Measurements from ENCODE around the gene ATL3. TPM values are rescaled to one million over a fixed set of nuclear protein-coding genes. Genes with fewer than 3 reads are reported as not detected.
"Not testable (repeated sequence)": the region's sequence is repeated elsewhere in the genome, so short reads cannot be mapped to it uniquely, and the experiment has no call there.

Gene ATL3
- total and polyA plus RNA-seq, 2 donors (not counting 1 experiment from before 2014, with no cell fraction given), result 111 to 147 TPM

GRCh38 chr11:63686926-63687325 lies 15.8 kb upstream of the ATL3 start:
- peaks cover 1% of the 10 kb centered on the region for H3K36me3 ChIP-seq (ENCODE audit: control insufficient read depth, insufficient read depth, low read length)
- DNase-seq (ENCODE audit: low read depth in 2 of 2), result peak in 1 of 2 donors; percentile 23
- no peak overlapping the region for H3K27ac ChIP-seq (ENCODE audit: insufficient read depth, low read length)
- H3K4me1 ChIP-seq (ENCODE audit: control insufficient read depth, extremely low read depth, insufficient read depth, low read length), result peaks cover 6% of the 10 kb centered on the region
- H2AFZ ChIP-seq (ENCODE audit: low read length), result no peak overlapping the region
- H3K4me2 ChIP-seq (ENCODE audit: extremely low read depth, insufficient read depth, low read length), result peak overlapping the region; percentile 19
- H3K9me3 ChIP-seq (ENCODE audit: control insufficient read depth, insufficient read depth, low read depth, low read length), result no peaks in the 10 kb centered on the region
- no peak overlapping the region for H3K9ac ChIP-seq (ENCODE audit: insufficient read depth, low read length)
- TF ChIP-seq EZH2 (IDR thresholded peaks at IDR 0.05; ENCODE audit: low read length, missing control alignments), result no peak
- TF ChIP-seq CTCF (conservative IDR thresholded peaks at IDR 0.05 in 1 of 2, IDR thresholded peaks at IDR 0.05 in 1 of 2; ENCODE audit: low read depth in 1 of 2, low read length in 2 of 2), result no peak
- peaks cover 87% of the 10 kb centered on the region for H3K79me2 ChIP-seq (ENCODE audit: control insufficient read depth, insufficient read depth, low read length)
- H3K4me3 ChIP-seq (replicated peaks in 1 of 4; ENCODE audit: control extremely low read depth in 1 of 4, insufficient read depth in 1 of 4, low read depth in 3 of 4, low read length in 4 of 4), result no peak overlapping the region
- no peaks in the 10 kb centered on the region for H3K27me3 ChIP-seq (ENCODE audit: control insufficient read depth, insufficient read depth, low read length)
- no peaks in the 10 kb centered on the region for H4K20me1 ChIP-seq (ENCODE audit: control insufficient read depth, extremely low read depth, insufficient read depth, low read length)

- H3K4me2 ChIP-seq (ENCODE audit: extremely low read depth, insufficient read depth, low read length); H3K4me3 ChIP-seq (replicated peaks in 1 of 4; ENCODE audit: control extremely low read depth in 1 of 4, insufficient read depth in 1 of 4, low read depth in 3 of 4, low read length in 4 of 4); H2AFZ ChIP-seq (ENCODE audit: low read length); H3K27me3 ChIP-seq (ENCODE audit: control insufficient read depth, insufficient read depth, low read length); H3K4me1 ChIP-seq (ENCODE audit: control insufficient read depth, extremely low read depth, insufficient read depth, low read length); H3K36me3 ChIP-seq (ENCODE audit: control insufficient read depth, insufficient read depth, low read length); H3K9me3 ChIP-seq (ENCODE audit: control insufficient read depth, insufficient read depth, low read depth, low read length); H3K27ac ChIP-seq (ENCODE audit: insufficient read depth, low read length); DNase-seq (ENCODE audit: low read depth in 2 of 2); H3K9ac ChIP-seq (ENCODE audit: insufficient read depth, low read length); H4K20me1 ChIP-seq (ENCODE audit: control insufficient read depth, extremely low read depth, insufficient read depth, low read length): not testable (repeated sequence)
- H3K79me2 ChIP-seq (ENCODE audit: control insufficient read depth, insufficient read depth, low read length), result peaks cover 76% of the 10 kb centered on the region
Observed at GRCh38 chr11:63685158-63685721, 14.1 kb upstream of the ATL3 start.

- no peaks in the 10 kb centered on the region for H3K9me3 ChIP-seq (ENCODE audit: control insufficient read depth, insufficient read depth, low read depth, low read length)
- H3K79me2 ChIP-seq (ENCODE audit: control insufficient read depth, insufficient read depth, low read length), result peaks cover 59% of the 10 kb centered on the region
- H3K4me2 ChIP-seq (ENCODE audit: extremely low read depth, insufficient read depth, low read length), result peak overlapping the region; percentile 88
- H3K27me3 ChIP-seq (ENCODE audit: control insufficient read depth, insufficient read depth, low read length), result no peaks in the 10 kb centered on the region
- TF ChIP-seq CTCF (conservative IDR thresholded peaks at IDR 0.05 in 1 of 2, IDR thresholded peaks at IDR 0.05 in 1 of 2; ENCODE audit: low read depth in 1 of 2, low read length in 2 of 2), result no peak
- TF ChIP-seq EZH2 (IDR thresholded peaks at IDR 0.05; ENCODE audit: low read length, missing control alignments), result no peak
- no peak overlapping the region for H3K9ac ChIP-seq (ENCODE audit: insufficient read depth, low read length)
- H4K20me1 ChIP-seq (ENCODE audit: control insufficient read depth, extremely low read depth, insufficient read depth, low read length), result no peaks in the 10 kb centered on the region
- H3K27ac ChIP-seq (ENCODE audit: insufficient read depth, low read length), result no peak overlapping the region
- peaks cover 1% of the 10 kb centered on the region for H3K36me3 ChIP-seq (ENCODE audit: control insufficient read depth, insufficient read depth, low read length)
- peak overlapping the region; percentile 74 to 95 (median 80) for H3K4me3 ChIP-seq (replicated peaks in 1 of 4; ENCODE audit: control extremely low read depth in 1 of 4, insufficient read depth in 1 of 4, low read depth in 3 of 4, low read length in 4 of 4)
- no peak overlapping the region for H2AFZ ChIP-seq (ENCODE audit: low read length)
- DNase-seq (ENCODE audit: low read depth in 2 of 2), result peak; percentile 65 to 66
- H3K4me1 ChIP-seq (ENCODE audit: control insufficient read depth, extremely low read depth, insufficient read depth, low read length), result peaks cover 6% of the 10 kb centered on the region
Observed at GRCh38 chr11:63683133-63683991, 12.2 kb upstream of the ATL3 start.
